ENCODE measurements around the gene USP37. TPM values are rescaled to one million over a fixed set of nuclear protein-coding genes. Genes with fewer than 3 reads are reported as not detected.

The USP37 gene
- total and polyA plus RNA-seq, 2 of the 13 experiments (the other 11 are each of a cell fraction or from before 2014, with no cell fraction given): 6.5 to 30.6 TPM

- TF ChIP-seq THAP7 (CRISPR knock-in tag; IDR thresholded peaks at IDR 0.05): peak; percentile 97
- peak; percentile 98 for TF ChIP-seq BATF2 (CRISPR knock-in tag; IDR thresholded peaks at IDR 0.05)
- TF ChIP-seq ZNF788 (CRISPR knock-in tag; IDR thresholded peaks at IDR 0.05; ENCODE audit: borderline replicate concordance): peak; percentile 97; the same call in 1 of the 2 replicates
- TF ChIP-seq SRSF9 (IDR thresholded peaks at IDR 0.05; ENCODE audit: borderline replicate concordance, insufficient read depth, low read depth, low read length, poor library complexity, severe bottlenecking): no peak
- TF ChIP-seq KLF9 (CRISPR knock-in tag; IDR thresholded peaks at IDR 0.05; ENCODE audit: low read depth): peak; percentile 95; the same call in 1 of the 2 replicates
- TF ChIP-seq NPAS2 (CRISPR knock-in tag; IDR thresholded peaks at IDR 0.05; ENCODE audit: borderline replicate concordance): no peak
- TF ChIP-seq PRDM10 (CRISPR knock-in tag; IDR thresholded peaks at IDR 0.05; ENCODE audit: low read depth): peak; percentile 88
- TF ChIP-seq ETS1 (CRISPR knock-in tag; IDR thresholded peaks at IDR 0.05): peak; percentile 92; the same call in 1 of the 2 replicates
- TF ChIP-seq IKZF4 (CRISPR knock-in tag; IDR thresholded peaks at IDR 0.05; ENCODE audit: borderline replicate concordance, low read depth, not compliant biosample characterization): peak; percentile 62
- TF ChIP-seq SMC3 (IDR thresholded peaks at IDR 0.05; ENCODE audit: low read length): no peak
- no peak for TF ChIP-seq PHB2 (IDR thresholded peaks at IDR 0.05; ENCODE audit: partially characterized antibody)
- TF ChIP-seq ZC3H13 (CRISPR knock-in tag; IDR thresholded peaks at IDR 0.05): peak; percentile 89; the same call in 1 of the 2 replicates
- TF ChIP-seq HNRNPH1 (optimal IDR thresholded peaks at IDR 0.05; ENCODE audit: low read depth, low read length): no peak
- peak; percentile 76 for TF ChIP-seq JUN (CRISPR knock-in tag; IDR thresholded peaks at IDR 0.05)
- TF ChIP-seq CENPT (CRISPR knock-in tag; IDR thresholded peaks at IDR 0.05; ENCODE audit: low read depth): peak; percentile 71; the same call in 1 of the 2 replicates
- peak; percentile 100 for TF ChIP-seq ZSCAN25 (CRISPR knock-in tag; IDR thresholded peaks at IDR 0.05)
- peak; percentile 8 for TF ChIP-seq AHR (CRISPR knock-in tag; IDR thresholded peaks at IDR 0.05)
- TF ChIP-seq ATM (IDR thresholded peaks at IDR 0.05; ENCODE audit: borderline replicate concordance): no peak
- no peak for TF ChIP-seq ZNF567 (CRISPR knock-in tag; IDR thresholded peaks at IDR 0.05; ENCODE audit: borderline replicate concordance)
- no peak for TF ChIP-seq RFX5 (IDR thresholded peaks at IDR 0.05; ENCODE audit: low read depth, low read length)
Measured at GRCh38 chr2:218568190-218569037, at the start of gene USP37, which contains the start of gene CNOT9 (continued).

All from HepG2 (cell line).